IMR-90 (cell line): ENCODE data around the gene KIF20B. TPM values are rescaled to one million over a fixed set of nuclear protein-coding genes. Genes with fewer than 3 reads are reported as not detected.

Experiments used
- ATAC-seq: fragments of 200-7000 bp; cut with Tn5 transposase; 2 replicates; pipeline ENCODE4 v1.9.1; 2020; ENCODE audit warnings: low read depth, mild to moderate bottlenecking, moderate library complexity
- BruUV-seq: library from RNA; stranded (reverse); fragments of 400-500 nt; replicated peaks from 2 replicates; lab custom pipeline; 2021; lab: Mats Ljungman, UMichigan
- CTCF ChIA-PET: fragments of 300-600 bp; formaldehyde crosslinking; extraction: SDS; loops from one replicate; lab custom pipeline; 2021; ENCODE audit warnings: antibody characterized with exemption; lab: Yijun Ruan, JAX
- POLR2A ChIA-PET: fragments of 300-600 bp; sonication (Branson Sonifier 250); formaldehyde crosslinking; loops from one replicate; lab custom pipeline; 2022; ENCODE audit warnings: antibody characterized with exemption; ENCODE audit not compliant: unreplicated experiment; lab: Charles Lee
- DNase-seq: peaks from one replicate; pipeline ENCODE4 v3.0.0; 2013
- H2AFZ ChIP-seq: replicated peaks from 2 replicates; pipeline ENCODE3; 2013; ENCODE audit warnings: low read length, mild to moderate bottlenecking; ENCODE audit not compliant: poor library complexity
- H2AK5ac ChIP-seq: 2 replicates; pipeline ENCODE4 v1.6.1; 2013; ENCODE audit warnings: low read depth, low read length, inconsistent platforms
- H2AK9ac ChIP-seq: replicated peaks from 2 replicates; pipeline ENCODE3; 2013; ENCODE audit warnings: mild to moderate bottlenecking, low read depth, low read length, moderate library complexity; ENCODE audit not compliant: poor library complexity
- H2BK120ac ChIP-seq: 2 replicates; pipeline ENCODE4 v1.6.1; 2013; ENCODE audit warnings: low read depth, low read length, inconsistent platforms
- H2BK15ac ChIP-seq: 3 replicates; pipeline ENCODE4 v1.6.1; 2013; ENCODE audit warnings: low read depth, low read length, inconsistent platforms
- H2BK20ac ChIP-seq: 2 replicates; pipeline ENCODE4 v1.6.1; 2013; ENCODE audit warnings: low read depth, mild to moderate bottlenecking, inconsistent platforms, low read length, moderate library complexity
- H2BK5ac ChIP-seq: 2 replicates; pipeline ENCODE4 v1.6.1; 2013; ENCODE audit warnings: mild to moderate bottlenecking, low read depth, low read length, inconsistent platforms; ENCODE audit not compliant: poor library complexity, severe bottlenecking
- H3K14ac ChIP-seq: replicated peaks from 2 replicates; pipeline ENCODE4 v1.6.1; 2013; ENCODE audit warnings: low read depth, low read length, inconsistent platforms
- H3K18ac ChIP-seq: 2 replicates; pipeline ENCODE4 v1.6.1; 2013; ENCODE audit warnings: low read depth, low read length, control low read depth
- H3K23ac ChIP-seq: 2 replicates; pipeline ENCODE4 v1.6.1; 2013; ENCODE audit warnings: low read depth, low read length, inconsistent platforms
- H3K27ac ChIP-seq: 2 replicates; pipeline ENCODE4 v1.5.1; 2013; ENCODE audit warnings: mild to moderate bottlenecking, control low read depth, low read length; ENCODE audit not compliant: insufficient read depth
- H3K27me3 ChIP-seq: 2 replicates; pipeline ENCODE4 v1.6.1; 2013; ENCODE audit warnings: low read length; ENCODE audit not compliant: control insufficient read depth, insufficient read depth
- H3K36me3 ChIP-seq: 2 replicates; pipeline ENCODE4 v1.6.1; 2013; ENCODE audit warnings: low read length, mixed read lengths; ENCODE audit not compliant: control insufficient read depth, insufficient read depth
- H3K4ac ChIP-seq: 2 replicates; pipeline ENCODE4 v1.6.1; 2013; ENCODE audit warnings: low read depth, low read length, inconsistent platforms
- H3K4me1 ChIP-seq: 2 replicates; pipeline ENCODE4 v1.6.1; 2013; ENCODE audit warnings: low read length, mixed read lengths; ENCODE audit not compliant: control insufficient read depth, insufficient read depth
- H3K4me2 ChIP-seq: 2 replicates; pipeline ENCODE4 v1.6.1; 2013; ENCODE audit warnings: low read depth, mild to moderate bottlenecking, control low read depth, low read length, moderate library complexity
- H3K4me3 ChIP-seq: 2 replicates; pipeline ENCODE4 v1.5.1; 2013; ENCODE audit warnings: low read depth, mild to moderate bottlenecking, control low read depth, low read length, moderate library complexity; ENCODE audit not compliant: insufficient read depth
- H3K56ac ChIP-seq: 2 replicates; pipeline ENCODE4 v1.6.1; 2013; ENCODE audit warnings: low read length, inconsistent platforms; ENCODE audit not compliant: insufficient read depth; ENCODE audit errors: extremely low read depth
- H3K79me1 ChIP-seq, 2 experiments: 2 replicates each; pipeline ENCODE4 v1.6.1; 2013; ENCODE audit warnings: low read length in 2 of 2, inconsistent platforms in 1 of 2, low read depth in 1 of 2
- H3K9ac ChIP-seq: 2 replicates; pipeline ENCODE4 v1.6.1; 2013; ENCODE audit warnings: low read depth, low read length, control low read depth
- H3K9me1 ChIP-seq: 2 replicates; pipeline ENCODE4 v1.6.1; 2013; ENCODE audit warnings: low read length, inconsistent platforms; ENCODE audit not compliant: insufficient read depth
- H3K9me3 ChIP-seq: 2 replicates; pipeline ENCODE4 v1.6.1; 2013; ENCODE audit warnings: low read length; ENCODE audit not compliant: control insufficient read depth, insufficient read depth
- H4K20me1 ChIP-seq: 2 replicates; pipeline ENCODE4 v1.6.1; 2013; ENCODE audit warnings: low read length, inconsistent platforms; ENCODE audit not compliant: insufficient read depth
- H4K5ac ChIP-seq: 2 replicates; pipeline ENCODE4 v1.6.1; 2013; ENCODE audit warnings: mild to moderate bottlenecking, low read depth, low read length, control low read depth
- H4K8ac ChIP-seq, 2 experiments: 2 replicates each; pipeline ENCODE4 v1.6.1; 2013; ENCODE audit warnings: low read depth in 2 of 2, low read length in 2 of 2, control low read depth in 1 of 2, inconsistent platforms in 1 of 2
- H4K91ac ChIP-seq: 2 replicates; pipeline ENCODE4 v1.6.1; 2013; ENCODE audit warnings: low read depth, low read length, inconsistent platforms; ENCODE audit not compliant: insufficient read depth
- BHLHE40 ChIP-seq: fragments of 150-350 bp; IDR thresholded peaks from 2 replicates; pipeline ENCODE4 v1.6.1; 2016; ENCODE audit warnings: mild to moderate bottlenecking, low read depth, low read length
- CHD1 ChIP-seq: IDR thresholded peaks from 2 replicates; pipeline ENCODE4 v1.6.1; 2012; ENCODE audit warnings: low read depth, low read length, improper control_type of control experiment
- ELK1 ChIP-seq: fragments of 150-350 bp; IDR thresholded peaks from 2 replicates; pipeline ENCODE4 v1.6.1; 2016; ENCODE audit warnings: low read depth, mild to moderate bottlenecking, low read length, moderate library complexity, borderline replicate concordance
- FOS ChIP-seq: fragments of 150-350 bp; IDR thresholded peaks from 2 replicates; pipeline ENCODE4 v1.6.1; 2016; ENCODE audit warnings: low read depth, low read length
- MAFK ChIP-seq: IDR thresholded peaks from 2 replicates; pipeline ENCODE4 v1.6.1; 2012; ENCODE audit warnings: low read depth, low read length, improper control_type of control experiment
- MAZ ChIP-seq: IDR thresholded peaks from 2 replicates; pipeline ENCODE4 v1.6.1; 2012; ENCODE audit warnings: low read depth, mild to moderate bottlenecking, low read length, improper control_type of control experiment, moderate library complexity, borderline replicate concordance
- MXI1 ChIP-seq: IDR thresholded peaks from 2 replicates; pipeline ENCODE4 v1.6.1; 2012; ENCODE audit warnings: low read depth, mild to moderate bottlenecking, low read length, moderate library complexity, borderline replicate concordance
- POLR2A ChIP-seq: IDR thresholded peaks from 2 replicates; pipeline ENCODE4 v1.6.1; 2012; ENCODE audit warnings: mild to moderate bottlenecking, low read depth, low read length
- RAD21 ChIP-seq: IDR thresholded peaks from 2 replicates; pipeline ENCODE4 v1.6.1; 2012; ENCODE audit warnings: low read length, improper control_type of control experiment
- RCOR1 ChIP-seq: IDR thresholded peaks from 2 replicates; pipeline ENCODE4 v1.6.1; 2012; ENCODE audit warnings: mild to moderate bottlenecking, low read length, improper control_type of control experiment; ENCODE audit not compliant: insufficient replicate concordance
- RFX5 ChIP-seq: IDR thresholded peaks from 2 replicates; pipeline ENCODE4 v1.8.0; 2012; ENCODE audit warnings: low read depth, mild to moderate bottlenecking, low read length, moderate library complexity
- WGBS, 2 experiments: methylation state at CpG; one replicate each; pipeline versions ENCODE4 v1.1.5 to v1.1.7; 2013; ENCODE audit warnings: missing lambda C conversion rate in 2 of 2; ENCODE audit not compliant: insufficient read length in 1 of 2; ENCODE audit errors: extremely low coverage in 2 of 2; 5-methylcytosine and 5-hydroxymethylcytosine counted together
- dilution Hi-C: fragments of 300-500 bp; cut with HindIII; formaldehyde crosslinking; loops from one replicate; pipeline ENCODE4 v1.14.3; 2018; ENCODE audit warnings: low sequenced_read_pairs; ENCODE audit not compliant: unreplicated experiment
- in situ Hi-C: fragments of 300-500 bp; cut with MboI; formaldehyde crosslinking; loops from 3 replicates; pipeline ENCODE4 v1.14.3; 2019; ENCODE audit warnings: low sequenced_read_pairs, inconsistent platforms, mixed read lengths
- intact Hi-C: fragments of 100-400 bp; cut with micrococcal nuclease; formaldehyde crosslinking; loops from 2 replicates; pipeline ENCODE4 v1.10.0; 2022
- polyA plus RNA-seq, 3 experiments: library from polyadenylated mRNA; depleted of rRNA; stranded (reverse); fragments of >200 nt; gene quantifications; 2 replicates each; pipeline ENCODE4 v1.2.3, GENCODE V29; 2012; ENCODE audit warnings: low replicate concordance in 1 of 3
- total RNA-seq: library from RNA; depleted of rRNA; stranded (reverse); fragments of >200 nt; gene quantifications from 2 replicates; pipeline ENCODE4 v1.2.3, GENCODE V29; 2012

KIF20B gene
- total and polyA plus RNA-seq, 2 of the 4 experiments (the other 2 are of a cell fraction), result 3.1 to 23.5 TPM

GRCh38 chr10:89665302-89665701, 36.1 kb upstream of the KIF20B start:
- POLR2A ChIA-PET, result no interaction called here
- no peak overlapping the region for H4K5ac ChIP-seq
- no peak overlapping the region for H3K27ac ChIP-seq
- H3K14ac ChIP-seq, result no peak overlapping the region
- dilution Hi-C loops, result no loop called here
- H3K36me3 ChIP-seq, result no peaks in the 10 kb centered on the region
- H3K9ac ChIP-seq, result no peak overlapping the region
- no peak overlapping the region for H2AK5ac ChIP-seq
- no TSS peak for BruUV-seq
- TF ChIP-seq ELK1, result no peak
- TF ChIP-seq RFX5, result no peak
- no peak for TF ChIP-seq MXI1
- no peak for TF ChIP-seq BHLHE40
- no peak for TF ChIP-seq CHD1
- TF ChIP-seq MAZ, result no peak
- TF ChIP-seq MAFK, result no peak
- no peak for TF ChIP-seq RCOR1
- TF ChIP-seq POLR2A, result no peak
- no peak for TF ChIP-seq FOS
- TF ChIP-seq RAD21, result no peak
- WGBS, 2 experiments, result no CpG with 5 or more reads among the region's 2 CpGs
- no peaks in the 10 kb centered on the region; the same call in 1 of the 2 replicates for H3K27me3 ChIP-seq
- CTCF ChIA-PET, result interaction anchor here (1.0 kb wide), 1 partner anchor 10 kb away, joined by 3 read pairs; no protein-coding TSS in a partner anchor
- no peak overlapping the region for H4K8ac ChIP-seq
- intact Hi-C loops, result no loop called here
- in situ Hi-C loops, result no loop called here
- H4K91ac ChIP-seq, result no peak overlapping the region
- no peak overlapping the region for H2AFZ ChIP-seq
- H3K4ac ChIP-seq, result no peak overlapping the region
- no peak overlapping the region for H2BK120ac ChIP-seq
- ATAC-seq, result no peak
- H3K9me3 ChIP-seq, result no peaks in the 10 kb centered on the region
- peaks cover 1% of the 10 kb centered on the region; the same call in 1 of the 2 replicates for H3K4me1 ChIP-seq
- no peak overlapping the region for H2BK5ac ChIP-seq
- H2AK9ac ChIP-seq, result no peak overlapping the region
- H3K4me3 ChIP-seq, result no peak overlapping the region
- H3K56ac ChIP-seq, result no peak overlapping the region
- no peaks in the 10 kb centered on the region for H4K20me1 ChIP-seq
- no peaks in the 10 kb centered on the region for H3K79me1 ChIP-seq
- H2BK20ac ChIP-seq, result no peak overlapping the region
- no peaks in the 10 kb centered on the region for H3K9me1 ChIP-seq
- no peak overlapping the region for H2BK15ac ChIP-seq
- no peak overlapping the region for H3K18ac ChIP-seq
- no peak for DNase-seq
- H3K23ac ChIP-seq, result no peak overlapping the region
- H3K4me2 ChIP-seq, result no peak overlapping the region
